Measurements from ENCODE around the gene NCAPD2. TPM values are rescaled to one million over a fixed set of nuclear protein-coding genes. Genes with fewer than 3 reads are reported as not detected.
"Not testable (repeated sequence)": the region's sequence is repeated elsewhere in the genome, so short reads cannot be mapped to it uniquely, and the experiment has no call there.

NCAPD2 gene
- polyA plus RNA-seq, 3 donors: 6.2 to 15.0 (median 8.3) TPM

DNA sequence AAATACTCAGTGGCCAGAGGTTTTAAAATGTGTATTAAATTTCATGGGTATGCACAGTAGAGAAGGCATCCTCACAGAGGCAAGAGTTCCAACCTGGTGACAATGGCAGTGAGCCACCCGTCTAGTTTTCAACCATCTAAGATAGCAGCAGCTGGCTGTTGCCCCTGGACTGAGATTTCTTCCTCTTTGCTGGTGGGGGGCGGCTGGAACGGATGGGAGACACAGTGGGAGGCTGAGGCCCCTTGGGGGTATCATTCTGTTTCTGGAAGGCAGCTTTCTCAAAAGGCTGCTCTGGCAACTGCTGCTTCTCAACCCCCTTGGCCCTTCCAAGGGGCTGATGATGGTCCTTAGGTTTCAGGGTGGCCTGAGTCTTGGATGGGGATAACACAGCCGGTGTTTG is 63.0 kb downstream of the NCAPD2 start:
- TF ChIP-seq, protein P1, sequence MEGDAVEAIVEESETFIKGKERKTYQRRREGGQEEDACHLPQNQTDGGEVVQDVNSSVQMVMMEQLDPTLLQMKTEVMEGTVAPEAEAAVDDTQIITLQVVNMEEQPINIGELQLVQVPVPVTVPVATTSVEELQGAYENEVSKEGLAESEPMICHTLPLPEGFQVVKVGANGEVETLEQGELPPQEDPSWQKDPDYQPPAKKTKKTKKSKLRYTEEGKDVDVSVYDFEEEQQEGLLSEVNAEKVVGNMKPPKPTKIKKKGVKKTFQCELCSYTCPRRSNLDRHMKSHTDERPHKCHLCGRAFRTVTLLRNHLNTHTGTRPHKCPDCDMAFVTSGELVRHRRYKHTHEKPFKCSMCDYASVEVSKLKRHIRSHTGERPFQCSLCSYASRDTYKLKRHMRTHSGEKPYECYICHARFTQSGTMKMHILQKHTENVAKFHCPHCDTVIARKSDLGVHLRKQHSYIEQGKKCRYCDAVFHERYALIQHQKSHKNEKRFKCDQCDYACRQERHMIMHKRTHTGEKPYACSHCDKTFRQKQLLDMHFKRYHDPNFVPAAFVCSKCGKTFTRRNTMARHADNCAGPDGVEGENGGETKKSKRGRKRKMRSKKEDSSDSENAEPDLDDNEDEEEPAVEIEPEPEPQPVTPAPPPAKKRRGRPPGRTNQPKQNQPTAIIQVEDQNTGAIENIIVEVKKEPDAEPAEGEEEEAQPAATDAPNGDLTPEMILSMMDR (IDR thresholded peaks at IDR 0.05): no peak
- H3K36me3 ChIP-seq (replicated peaks in 1 of 2; ENCODE audit: control insufficient read depth in 1 of 2, insufficient read depth in 2 of 2, low read length in 2 of 2): peaks cover 35 to 55% of the 10 kb centered on the region in 2 donors
- H4K20me1 ChIP-seq (ENCODE audit: insufficient read depth, low read length): peaks cover 38% of the 10 kb centered on the region
- peak overlapping the region in 1 of 2 donors; percentile 88 for H3K4me3 Mint-ChIP-seq
- H3K9me3 ChIP-seq (replicated peaks in 1 of 2; ENCODE audit: control insufficient read depth in 1 of 2, insufficient read depth in 1 of 2, low read length in 2 of 2): no peaks in the 10 kb centered on the region
- H3K4me1 ChIP-seq (ENCODE audit: control insufficient read depth in 1 of 2, insufficient read depth in 2 of 2, low read length in 2 of 2): peaks cover 39 to 53% of the 10 kb centered on the region in 2 donors
- no peak for DNase-seq
- no peaks in the 10 kb centered on the region for H3K27me3 Mint-ChIP-seq (ENCODE audit: low read depth in 3 of 3)
- H3K27ac Mint-ChIP-seq: peak overlapping the region in 6 of 7 donors; percentile 31 to 90 (median 82)
- H3K4me3 ChIP-seq (replicated peaks in 1 of 3; ENCODE audit: low read depth in 2 of 3, low read length in 3 of 3): peak overlapping the region in 1 of 3 experiments; percentile 97
- peaks cover 47% of the 10 kb centered on the region for H3K4me1 Mint-ChIP-seq
- H3K9me3 Mint-ChIP-seq: peaks cover 0 to 2% (median 0%) of the 10 kb centered on the region in 7 donors
- no peaks in the 10 kb centered on the region for H3K27me3 ChIP-seq (ENCODE audit: control insufficient read depth in 2 of 2, insufficient read depth in 2 of 2, low read length in 2 of 2)
- H3K9ac ChIP-seq (ENCODE audit: insufficient read depth, low read length, poor library complexity, severe bottlenecking): no peak overlapping the region
- 94% methylated on average over 3 of the region's 4 CpGs for WGBS (ENCODE audit: insufficient coverage)
- H2AFZ ChIP-seq (ENCODE audit: insufficient read depth, low read depth, low read length, poor library complexity, severe bottlenecking): no peak overlapping the region
- peaks cover 39 to 59% of the 10 kb centered on the region in 2 donors for H3K36me3 Mint-ChIP-seq
- peaks cover 56% of the 10 kb centered on the region for H3K79me2 ChIP-seq (ENCODE audit: insufficient read depth, low read length)
- no peak overlapping the region for H3K4me2 ChIP-seq (replicated peaks; ENCODE audit: extremely low read depth, low read length, poor library complexity, severe bottlenecking)
- H3K27ac ChIP-seq (ENCODE audit: low read depth in 1 of 2, low read length in 2 of 2): peak overlapping the region in 1 of 2 donors; percentile 13
- intact Hi-C loops (cut with micrococcal nuclease): loop anchor here in 1 of 2 donors (5.0 kb wide), 1 partner anchor 95 kb away; no protein-coding TSS in a partner anchor

DNA sequence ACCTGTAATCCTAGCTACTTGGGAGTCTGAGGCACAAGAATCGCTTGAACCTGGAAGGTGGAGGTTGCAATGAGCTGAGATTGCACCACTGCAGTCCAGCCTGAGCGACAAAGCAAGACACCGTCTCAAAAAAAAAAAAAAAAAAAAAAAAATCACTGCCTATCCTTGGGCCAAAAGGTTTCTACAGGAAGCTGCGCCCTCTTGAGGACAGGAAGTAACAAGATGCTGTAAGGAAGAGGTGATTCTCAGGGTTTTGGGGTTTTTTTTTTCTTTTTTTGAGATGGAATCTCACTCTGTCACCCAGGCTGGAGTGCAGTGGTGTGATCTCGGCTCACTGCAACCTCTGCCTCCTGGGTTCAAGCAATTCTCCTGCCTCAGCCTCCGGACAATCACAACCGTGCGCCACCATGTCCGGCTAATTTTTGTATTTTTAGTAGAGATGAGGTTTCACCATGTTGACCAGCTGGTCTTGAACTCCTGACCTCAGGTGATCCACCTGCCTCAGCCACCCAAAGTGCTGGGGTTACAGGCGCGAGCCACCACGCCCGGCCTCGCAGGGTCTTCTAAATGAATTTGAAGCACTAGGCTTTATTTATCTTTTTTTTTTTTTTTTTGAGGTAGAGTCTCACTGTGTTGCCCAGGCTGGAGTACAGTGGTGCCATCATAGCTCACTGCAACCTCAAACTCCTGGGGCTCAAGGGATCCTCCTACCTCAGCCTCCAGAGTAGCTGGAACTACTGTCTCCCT is 64.3 kb downstream of the NCAPD2 start:
- Histone ChIP-seq H4K20me1 (ENCODE audit: insufficient read depth, low read length) (peaks cover 36% of the 10 kb centered on the region), H3K79me2 (ENCODE audit: insufficient read depth, low read length) (peaks cover 54% of the 10 kb centered on the region), H3K27ac (ENCODE audit: low read depth in 1 of 2, low read length in 2 of 2) (peak overlapping the region in 1 of 2 donors; percentile 14), H3K4me1 (ENCODE audit: control insufficient read depth in 1 of 2, insufficient read depth in 2 of 2, low read length in 2 of 2) (peaks cover 26 to 40% of the 10 kb centered on the region in 2 donors), H3K36me3 (replicated peaks in 1 of 2; ENCODE audit: control insufficient read depth in 1 of 2, insufficient read depth in 2 of 2, low read length in 2 of 2) (peaks cover 48 to 57% of the 10 kb centered on the region in 2 donors)
- not testable (repeated sequence) for H3K27me3 ChIP-seq (ENCODE audit: control insufficient read depth in 2 of 2, insufficient read depth in 2 of 2, low read length in 2 of 2); H3K9ac ChIP-seq (ENCODE audit: insufficient read depth, low read length, poor library complexity, severe bottlenecking); H3K9me3 ChIP-seq (replicated peaks in 1 of 2; ENCODE audit: control insufficient read depth in 1 of 2, insufficient read depth in 1 of 2, low read length in 2 of 2); H3K9me3 Mint-ChIP-seq; H3K4me3 Mint-ChIP-seq; H3K27me3 Mint-ChIP-seq (ENCODE audit: low read depth in 3 of 3); H3K4me3 ChIP-seq (replicated peaks in 1 of 3; ENCODE audit: low read depth in 2 of 3, low read length in 3 of 3); H3K4me2 ChIP-seq (replicated peaks; ENCODE audit: extremely low read depth, low read length, poor library complexity, severe bottlenecking); H2AFZ ChIP-seq (ENCODE audit: insufficient read depth, low read depth, low read length, poor library complexity, severe bottlenecking)
- DNase-seq: peak; percentile 53 to 75 (median 70)
- H3K27ac Mint-ChIP-seq: peak overlapping the region in 5 of 7 donors; percentile 33 to 81 (median 62)
- H3K36me3 Mint-ChIP-seq: peaks cover 49 to 62% of the 10 kb centered on the region in 2 donors
- peaks cover 34% of the 10 kb centered on the region for H3K4me1 Mint-ChIP-seq
- intact Hi-C loops (cut with micrococcal nuclease): loop anchor here in 1 of 2 donors (5.0 kb wide), 1 partner anchor 96 kb away; no protein-coding TSS in a partner anchor
- 60% methylated on average over 1 of the region's 14 CpGs for WGBS (ENCODE audit: insufficient coverage)
- TF ChIP-seq, protein P1 (IDR thresholded peaks at IDR 0.05): peak; percentile 70

All from CD14-positive monocyte (primary cell).